Activated naive CD4-positive, alpha-beta T cell treated with anti-CD3 and anti-CD28 coated beads, Interleukin-2, amount 50 U/mL, for 72 hours (primary cell): ENCODE results near the gene OR1A1. TPM values are rescaled to one million over a fixed set of nuclear protein-coding genes. Genes with fewer than 3 reads are reported as not detected.

ENCODE experiments used
- ATAC-seq, 2 donors: fragments of 150-1000 bp; cut with Tn5 transposase; 2 replicates each; pipeline ENCODE4 v1.10.0; 2021; ENCODE audit warnings: mild to moderate bottlenecking in 2 of 2, moderate library complexity in 2 of 2
- DNase-seq, 2 donors: peaks; one replicate each; pipeline ENCODE4 v3.0.0; 2021 to 2022; ENCODE audit warnings: low spot score in 2 of 2
- H3K27ac Mint-ChIP-seq, 2 donors: one replicate each; pipeline ENCODE4 v1.8.0; 2022; ENCODE audit warnings: mild to moderate bottlenecking in 2 of 2, mixed read lengths in 2 of 2
- H3K36me3 Mint-ChIP-seq, 2 donors: one replicate each; pipeline ENCODE4 v1.8.0; 2022; ENCODE audit warnings: mixed read lengths in 2 of 2
- H3K9me3 Mint-ChIP-seq, 2 donors: one replicate each; pipeline ENCODE4 v1.8.0; 2022; ENCODE audit warnings: mixed read lengths in 2 of 2
- total RNA-seq, 2 donors: library from RNA; stranded (reverse); gene quantifications; one replicate each; pipeline ENCODE4 v1.2.3, GENCODE V29; 2022

The OR1A1 gene
- total RNA-seq, 2 donors from 2014 or later: not detected

- ATAC-seq (no peak), DNase-seq (no peak)
- no peak overlapping the region for H3K27ac Mint-ChIP-seq
- peaks cover 5 to 6% of the 10 kb centered on the region in 2 donors for H3K9me3 Mint-ChIP-seq
- H3K36me3 Mint-ChIP-seq: peaks cover 0 to 5% of the 10 kb centered on the region in 2 donors
Observed at GRCh38 chr17:3260163-3260562, 52.7 kb downstream of the OR1A1 start.

GRCh38 chr17:3260600-3260999 is 53.1 kb downstream of the OR1A1 start:
- peaks cover 5 to 6% of the 10 kb centered on the region in 2 donors for H3K9me3 Mint-ChIP-seq
- H3K36me3 Mint-ChIP-seq: peaks cover 0 to 5% of the 10 kb centered on the region in 2 donors
- H3K27ac Mint-ChIP-seq: no peak overlapping the region
- ATAC-seq: no peak
- DNase-seq: no peak

Other genes with a start within 250 kb of the OR1A1 start
- not detected for gene OR1D5, start 144.1 kb upstream of the OR1A1 start, total RNA-seq
- not detected for gene OR1D2, start 103.2 kb upstream of the OR1A1 start, total RNA-seq
- not detected for gene OR1G1, start 80.1 kb upstream of the OR1A1 start, total RNA-seq
- gene OR1A2, start 10.1 kb upstream of the OR1A1 start, total RNA-seq: not detected
- gene OR3A1, start 90.7 kb downstream of the OR1A1 start, total RNA-seq: under 1 TPM in 1 of 2 donors, not detected in 1; 0.25 TPM
- gene OR3A2, start 178.6 kb downstream of the OR1A1 start, total RNA-seq: 1 to 10 TPM; 1.1 to 1.7 TPM
- gene OR1E1, start 190.7 kb downstream of the OR1A1 start, total RNA-seq: not detected
- gene OR3A3, start 203.7 kb downstream of the OR1A1 start, total RNA-seq: not detected
- gene OR1E2, start 226.2 kb downstream of the OR1A1 start, total RNA-seq: not detected